ENCODE results near the gene ARHGEF11. TPM values are rescaled to one million over a fixed set of nuclear protein-coding genes. Genes with fewer than 3 reads are reported as not detected.
A peak's percentile ranks its signal among the peaks of the same experiment; 100 is the strongest.

ARHGEF11 gene
- total and polyA plus RNA-seq, 4 donors = 5.8 to 23.7 (median 9.8) TPM

- Histone ChIP-seq H3K36me3 (ENCODE audit: control insufficient read depth in 4 of 4, insufficient read depth in 3 of 4, low read depth in 1 of 4, low read length in 3 of 4) (no peaks in the 10 kb centered on the region), H3K4me3 (ENCODE audit: low read depth in 1 of 3, low read length in 3 of 3) (no peak overlapping the region), H3K9me3 (ENCODE audit: control insufficient read depth in 4 of 4, low read length in 3 of 4) (no peaks in the 10 kb centered on the region), H3K4me1 (ENCODE audit: control insufficient read depth in 4 of 4, insufficient read depth in 4 of 4, low read length in 3 of 4) (peaks cover 0 to 11% (median 7%) of the 10 kb centered on the region in 4 donors), H3K27ac (ENCODE audit: low read depth in 1 of 2, low read length in 2 of 2) (no peak overlapping the region), H3K9ac (ENCODE audit: low read depth in 1 of 2, low read length in 2 of 2) (no peak overlapping the region), H3K27me3 (ENCODE audit: control insufficient read depth in 4 of 4, insufficient read depth in 4 of 4, low read length in 3 of 4) (peaks cover 0 to 6% (median 2%) of the 10 kb centered on the region in 4 donors)
- WGBS = 41% methylated on average over 8 of the region's 8 CpGs
- peak; percentile 88 for DNase-seq (ENCODE audit: low spot score)
- TF ChIP-seq RAD21 (IDR thresholded peaks at IDR 0.05) (peak; percentile 87 to 91), MAX (IDR thresholded peaks at IDR 0.05) (no peak), FOXA1 (IDR thresholded peaks at IDR 0.05) (no peak), NR2F2 (IDR thresholded peaks at IDR 0.05) (no peak), ATF3 (IDR thresholded peaks at IDR 0.05) (no peak), HNF4A (conservative IDR thresholded peaks at IDR 0.05) (peak in 1 of 2 donors; percentile 16), CTCF (IDR thresholded peaks at IDR 0.05; ENCODE audit: low read depth, low read length, missing input control) (peak; percentile 74)
Observed at GRCh38 chr1:156889802-156890580, 155.6 kb downstream of the ARHGEF11 start.

- Histone ChIP-seq H3K4me1 (ENCODE audit: control insufficient read depth in 4 of 4, insufficient read depth in 4 of 4, low read length in 3 of 4) (peaks cover 0 to 8% (median 7%) of the 10 kb centered on the region in 4 donors), H3K4me3 (ENCODE audit: low read depth in 1 of 3, low read length in 3 of 3) (no peak overlapping the region), H3K27me3 (ENCODE audit: control insufficient read depth in 4 of 4, insufficient read depth in 4 of 4, low read length in 3 of 4) (peaks cover 0 to 2% (median 0%) of the 10 kb centered on the region in 4 donors), H3K9ac (ENCODE audit: low read depth in 1 of 2, low read length in 2 of 2) (no peak overlapping the region), H3K9me3 (ENCODE audit: control insufficient read depth in 4 of 4, low read length in 3 of 4) (no peaks in the 10 kb centered on the region), H3K36me3 (ENCODE audit: control insufficient read depth in 4 of 4, insufficient read depth in 3 of 4, low read depth in 1 of 4, low read length in 3 of 4) (no peaks in the 10 kb centered on the region), H3K27ac (ENCODE audit: low read depth in 1 of 2, low read length in 2 of 2) (no peak overlapping the region)
- whole genome bisulfite sequencing = 31% methylated on average over 6 of the region's 6 CpGs
- DNase-seq (ENCODE audit: low spot score) = no peak
- TF ChIP-seq NR2F2 (IDR thresholded peaks at IDR 0.05) (no peak), ZBTB33 (IDR thresholded peaks at IDR 0.05) (no peak), FOXA2 (IDR thresholded peaks at IDR 0.05) (no peak), HNF4G (IDR thresholded peaks at IDR 0.05) (no peak), JUND (IDR thresholded peaks at IDR 0.05) (no peak), EGR1 (IDR thresholded peaks at IDR 0.05; ENCODE audit: low read depth in 2 of 2) (no peak), REST (IDR thresholded peaks at IDR 0.05) (no peak), ATF3 (IDR thresholded peaks at IDR 0.05) (no peak), SP1 (IDR thresholded peaks at IDR 0.05) (no peak), TAF1 (conservative IDR thresholded peaks at IDR 0.05) (no peak), FOXA1 (IDR thresholded peaks at IDR 0.05) (no peak), MAX (IDR thresholded peaks at IDR 0.05) (no peak), RXRA (IDR thresholded peaks at IDR 0.05) (no peak), YY1 (IDR thresholded peaks at IDR 0.05) (no peak), CTCF (IDR thresholded peaks at IDR 0.05; ENCODE audit: low read depth, low read length, missing input control) (no peak), GABPA (IDR thresholded peaks at IDR 0.05 in 1 of 2, conservative IDR thresholded peaks at IDR 0.05 in 1 of 2) (no peak), RAD21 (IDR thresholded peaks at IDR 0.05) (no peak), HNF4A (conservative IDR thresholded peaks at IDR 0.05) (no peak)
Observed at GRCh38 chr1:156887734-156888133, 157.8 kb downstream of the ARHGEF11 start.
